ENCODE results near the gene NIT2.
"Not testable (repeated sequence)": the region's sequence is repeated elsewhere in the genome, so short reads cannot be mapped to it uniquely, and the experiment has no call there.

Gene NIT2

DNA sequence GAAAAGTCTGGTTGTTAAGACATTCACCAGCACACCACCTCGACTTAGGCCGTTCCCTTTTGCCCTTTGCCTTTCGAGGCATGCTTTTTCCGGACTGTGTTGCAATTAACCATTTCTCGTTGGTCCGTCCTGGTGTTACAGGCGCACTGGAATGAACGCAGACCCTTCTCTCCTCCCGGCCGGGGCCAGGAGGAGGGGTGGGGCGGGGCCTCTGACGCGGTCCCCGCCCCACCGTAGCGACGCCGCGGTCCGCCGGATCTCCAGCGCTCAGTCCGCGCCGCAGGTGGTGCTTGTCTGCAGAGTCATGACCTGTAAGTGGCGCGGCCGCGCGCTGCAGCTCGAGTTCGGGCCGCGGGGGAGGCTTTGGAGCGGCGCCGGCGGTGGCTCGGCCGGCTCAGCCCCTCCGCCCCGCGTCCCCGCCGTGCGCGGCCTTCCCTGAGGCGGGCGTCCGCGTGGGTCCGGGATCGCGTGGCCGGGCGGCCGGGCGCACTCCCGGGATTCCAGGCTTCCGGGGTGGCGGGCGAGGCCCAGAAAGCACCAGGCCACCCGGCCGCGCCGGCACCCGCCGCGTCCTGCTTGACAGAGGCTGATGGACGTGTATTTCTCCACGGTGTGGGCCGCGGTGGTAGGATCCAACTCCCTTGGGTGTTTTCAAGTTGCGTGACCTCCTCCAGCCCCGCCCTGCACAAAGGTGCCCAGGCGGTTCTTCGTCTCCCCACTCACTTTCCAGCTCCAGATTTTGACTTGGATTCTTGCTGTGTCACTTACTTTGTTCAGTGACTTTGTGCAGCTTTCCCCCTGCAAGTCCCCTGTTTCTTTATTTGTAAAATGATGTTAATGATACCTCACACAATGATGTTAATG is at the start of gene NIT2:
TSS of gene NIT2 (plus strand) at position 270 of the 864 bp plus-strand sequence. CDS start at position 305, 35 bp downstream.
- DNase-seq: no peak

DNA sequence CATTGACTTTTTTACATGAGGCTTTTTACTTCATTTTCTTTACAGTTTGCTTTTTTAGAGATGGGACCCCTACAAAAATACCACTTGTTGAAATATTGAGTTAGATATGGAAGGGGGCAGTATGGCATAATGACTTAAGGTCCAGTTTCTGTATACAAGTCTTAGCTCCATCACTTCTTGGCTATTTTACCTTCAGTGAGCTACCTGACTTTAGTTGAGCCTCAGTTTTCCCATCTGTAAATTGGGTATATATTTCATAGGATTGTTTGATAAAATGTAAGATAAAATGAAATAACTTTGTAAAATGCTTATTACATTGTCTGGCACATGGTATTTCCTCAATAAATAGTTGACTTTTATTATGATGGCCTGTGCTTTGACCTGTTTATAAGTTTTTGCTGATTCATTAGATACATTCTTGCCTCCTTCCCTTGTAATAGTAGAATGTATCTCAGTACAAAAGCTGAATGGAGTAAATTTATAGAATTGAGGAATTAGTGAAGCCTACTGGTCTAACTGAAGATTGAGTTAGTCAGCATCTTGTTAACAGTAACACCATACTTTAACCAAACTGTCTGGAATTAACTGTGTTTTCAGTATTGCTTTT is 46.2 kb upstream of the NIT2 start:
- no peak for DNase-seq

DNA sequence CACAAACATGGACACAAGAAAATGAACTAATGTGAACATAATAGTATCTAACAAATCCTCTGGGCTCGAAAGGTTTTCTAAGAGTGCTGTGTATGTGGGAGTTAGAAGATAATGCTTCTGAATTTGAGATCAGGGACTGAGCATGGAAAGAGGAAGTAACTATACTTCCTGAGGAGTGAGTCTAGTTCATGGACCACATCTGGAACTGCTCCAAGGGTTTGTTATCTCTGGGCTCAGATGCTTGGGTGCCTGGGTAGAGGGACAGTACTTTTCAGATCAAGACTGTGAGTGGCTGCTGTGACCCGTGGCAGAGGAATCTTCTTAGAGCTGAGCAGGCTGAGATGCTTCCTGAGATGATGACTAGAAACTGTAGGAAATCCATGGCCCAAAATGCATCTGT is 45.2 kb upstream of the NIT2 start:
- no peak for DNase-seq

- no peak for DNase-seq
Measured at GRCh38 chr3:100295089-100295488, 39.5 kb upstream of the NIT2 start.

DNA sequence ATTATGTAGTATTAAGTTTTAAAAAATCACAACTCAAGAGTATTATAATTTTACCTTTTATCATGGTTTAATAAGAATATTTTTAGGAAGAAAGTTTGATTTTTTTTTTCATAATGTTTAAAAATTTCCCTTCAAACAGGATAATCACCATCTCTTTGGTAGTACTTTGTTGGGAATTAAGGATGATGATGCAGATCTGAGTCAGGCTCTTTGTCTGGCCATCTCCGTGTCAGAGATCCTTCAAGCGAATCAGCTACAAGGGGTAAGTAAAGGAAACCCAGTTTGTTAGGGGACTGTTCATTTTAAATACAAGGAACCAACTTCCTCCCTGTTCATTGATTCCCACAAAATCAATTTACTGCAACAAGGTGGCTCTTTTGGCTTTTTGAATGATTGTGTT is 36.8 kb upstream of the NIT2 start:
- no peak for DNase-seq

DNA sequence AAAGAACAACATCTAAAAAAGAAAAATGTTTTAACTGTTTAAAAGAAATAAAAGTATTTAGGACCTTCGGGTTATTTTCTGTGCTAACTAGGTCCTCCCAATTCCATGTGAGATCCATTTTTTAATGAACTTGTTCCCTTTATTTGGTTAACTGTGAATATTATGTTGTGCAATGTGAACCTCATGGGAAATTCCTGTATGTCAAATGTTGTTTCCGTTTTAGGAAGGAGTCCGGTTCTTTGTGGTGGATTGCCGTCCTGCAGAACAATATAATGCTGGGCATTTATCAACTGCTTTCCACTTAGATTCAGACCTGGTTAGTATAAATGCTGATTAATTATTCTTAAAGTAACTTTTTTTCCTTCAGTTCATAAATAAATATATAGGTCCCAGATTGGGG is 35.5 kb upstream of the NIT2 start:
- DNase-seq: no peak

DNA sequence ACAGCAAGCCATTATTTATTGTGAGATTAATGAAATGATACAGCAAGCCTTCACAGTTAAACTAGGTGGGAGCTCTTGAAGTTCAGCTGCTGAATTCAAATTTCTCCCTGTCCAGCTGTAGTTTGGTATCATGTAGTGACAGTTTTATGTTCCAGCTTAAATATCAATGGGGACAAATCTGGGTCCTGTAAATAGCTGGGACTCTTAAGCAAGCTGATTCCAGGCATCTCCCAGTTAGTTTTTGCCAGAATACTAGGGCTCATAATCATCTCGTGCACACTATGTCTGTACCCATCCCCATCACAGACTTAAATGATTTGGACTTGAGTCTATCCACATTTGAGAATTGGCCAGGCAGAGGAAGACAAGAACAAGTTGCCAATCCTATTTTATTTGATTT is 27.9 kb upstream of the NIT2 start:
- no peak for DNase-seq

- no peak for DNase-seq
Measured at GRCh38 chr3:100310355-100310965, 24.1 kb upstream of the NIT2 start.

DNA sequence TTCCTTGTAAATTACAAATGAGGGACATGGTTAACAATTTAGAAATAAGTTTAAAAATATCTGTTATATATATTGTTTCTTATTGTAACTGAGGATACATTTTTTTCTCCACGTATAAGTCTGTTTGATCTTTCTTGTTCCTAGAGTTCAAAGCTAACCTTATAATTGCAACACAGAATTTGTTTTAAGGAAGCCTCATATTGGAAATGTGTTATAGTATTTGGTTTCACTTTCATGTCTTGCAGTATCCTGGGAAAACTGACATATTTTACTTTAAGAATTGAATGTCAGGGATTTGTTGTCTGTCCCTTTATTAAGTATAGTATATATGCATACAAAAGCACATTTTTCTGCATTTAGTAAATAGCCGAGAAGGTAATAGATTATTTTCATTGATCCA is 23.5 kb upstream of the NIT2 start:
- DNase-seq: no peak

- DNase-seq: peak; percentile 2
Measured at GRCh38 chr3:100316641-100317069, 17.9 kb upstream of the NIT2 start.

DNA sequence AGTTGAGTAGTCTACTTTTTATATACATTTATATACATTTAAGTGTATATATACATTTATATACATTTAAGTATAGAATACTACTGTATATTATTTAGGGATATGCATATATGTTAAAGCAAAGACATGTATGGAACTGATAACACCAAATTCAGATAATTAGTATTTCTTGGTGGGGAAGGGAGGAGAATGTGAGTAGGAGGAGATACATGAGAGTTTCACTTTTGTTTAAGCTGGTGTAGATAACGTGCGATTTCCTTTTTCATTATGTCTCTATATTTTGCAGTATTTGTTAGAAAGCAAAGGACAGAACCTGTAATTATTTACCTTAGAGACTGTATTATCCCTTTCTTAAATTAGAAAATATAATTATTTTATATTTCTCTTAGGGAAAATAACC is 16.6 kb upstream of the NIT2 start:
- DNase-seq: no peak

DNA sequence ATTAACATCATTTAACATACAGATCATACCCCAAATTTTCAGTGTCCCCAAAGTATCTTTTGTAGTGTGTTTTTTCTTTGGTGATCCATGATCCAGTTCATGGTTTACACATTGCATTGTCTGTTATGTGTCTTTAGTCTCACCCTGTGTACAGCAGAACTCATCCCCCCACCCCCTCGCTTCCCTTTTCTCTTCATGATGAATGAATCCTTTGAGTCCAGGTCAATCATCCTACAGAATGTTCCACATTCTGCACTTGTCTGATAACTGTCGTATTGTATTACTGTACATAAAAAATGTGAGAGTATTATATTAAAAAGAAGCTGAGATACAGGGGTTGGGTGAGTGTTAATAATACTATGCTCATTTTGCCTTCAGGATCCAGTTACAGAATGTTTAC is 14.6 kb upstream of the NIT2 start:
- DNase-seq: no peak

DNA sequence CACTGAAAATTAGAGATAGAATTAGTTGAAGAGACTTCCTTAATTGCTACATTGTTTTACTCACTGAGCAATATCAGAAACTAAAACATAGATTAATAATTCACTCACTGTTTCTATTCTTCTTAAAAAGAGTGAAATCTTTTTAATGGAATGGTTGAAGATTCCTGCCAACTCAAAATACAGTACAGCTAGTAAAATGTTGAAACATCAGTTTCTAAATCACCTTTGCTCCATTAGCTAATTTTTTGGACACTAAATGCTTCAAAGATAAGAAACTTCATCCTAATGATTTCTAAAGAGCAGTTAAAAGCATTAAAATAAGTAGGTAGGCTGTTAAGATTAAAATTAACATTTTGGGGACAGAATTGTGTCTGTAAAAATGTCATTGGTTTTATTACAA is 10.5 kb upstream of the NIT2 start:
- DNase-seq: no peak

- no peak for DNase-seq
Measured at GRCh38 chr3:100325827-100326226, 8.7 kb upstream of the NIT2 start.

DNA sequence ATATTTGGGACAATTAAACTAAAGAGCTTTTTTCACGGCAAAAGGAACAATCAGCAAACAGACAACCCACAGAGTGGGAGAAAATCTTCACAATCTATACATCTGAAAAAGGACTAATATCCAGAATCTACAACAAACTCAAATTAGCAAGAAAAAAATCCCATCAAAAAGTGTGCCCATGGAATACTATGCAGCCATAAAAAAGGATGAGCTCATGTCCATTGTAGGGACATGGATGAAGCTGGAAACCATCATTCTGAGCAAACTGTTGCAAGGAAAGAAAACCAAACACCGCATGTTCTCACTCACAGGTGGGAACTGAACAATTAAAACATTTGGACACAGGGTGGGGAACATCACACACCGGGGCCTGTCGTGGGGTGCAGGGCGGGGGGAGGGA is 7.2 kb upstream of the NIT2 start:
- DNase-seq: not testable (repeated sequence)

DNA sequence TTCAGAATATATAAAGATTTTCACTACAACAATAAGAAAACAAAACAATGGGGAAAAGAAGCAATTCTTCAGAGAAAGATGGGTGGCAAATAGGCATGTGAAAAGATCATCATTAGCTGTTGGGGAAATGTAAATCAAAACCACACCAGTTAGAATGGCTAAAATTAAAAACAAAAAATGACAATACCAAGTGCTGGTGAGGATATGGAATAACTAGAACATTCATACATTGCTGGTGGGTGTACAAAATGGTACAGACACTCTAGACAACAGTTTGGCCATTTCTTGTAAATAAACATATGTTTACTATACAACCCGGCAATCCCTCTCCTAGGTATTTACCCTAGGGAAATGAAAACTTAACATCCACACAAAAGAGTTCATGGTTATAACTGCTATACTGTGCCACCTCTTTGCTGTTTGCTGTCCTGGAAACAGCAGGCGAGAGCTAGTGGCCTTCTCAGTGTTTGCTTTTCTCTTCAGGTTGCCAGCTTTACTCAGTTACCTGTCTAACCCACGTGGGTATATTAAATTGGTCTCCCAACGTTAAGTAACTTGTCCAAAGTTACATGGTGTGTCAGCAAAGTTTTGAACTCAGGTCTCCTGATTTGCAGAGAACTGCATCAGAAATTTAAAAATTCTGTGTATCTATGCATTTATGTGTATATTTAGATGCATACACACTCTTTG is 4.6 kb upstream of the NIT2 start:
- no peak for DNase-seq

DNA sequence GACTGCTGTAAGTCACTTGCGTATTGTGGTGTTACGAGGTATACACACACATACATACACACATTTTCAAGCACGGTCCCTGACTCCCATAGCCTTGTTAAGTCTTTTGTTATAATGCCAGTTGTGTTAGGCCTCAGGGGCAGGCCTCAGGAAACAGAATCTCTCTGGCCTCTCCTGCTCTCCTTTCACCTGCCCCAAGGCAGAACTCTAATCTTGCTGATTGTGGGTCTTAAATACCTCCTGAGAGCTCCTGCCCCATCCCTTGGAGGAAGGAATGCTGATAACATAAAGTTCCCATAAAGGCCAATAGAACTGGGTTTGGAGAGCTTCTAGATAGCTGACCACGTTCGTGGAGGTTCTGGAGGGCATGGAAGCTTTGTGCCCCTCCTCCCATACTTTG is 3.9 kb upstream of the NIT2 start:
- no peak for DNase-seq

GRCh38 chr3:100331660-100332059 is 2.9 kb upstream of the NIT2 start:
- DNase-seq: no peak

GRCh38 chr3:100333051-100333450 is 1.5 kb upstream of the NIT2 start:
- DNase-seq: no peak

DNA sequence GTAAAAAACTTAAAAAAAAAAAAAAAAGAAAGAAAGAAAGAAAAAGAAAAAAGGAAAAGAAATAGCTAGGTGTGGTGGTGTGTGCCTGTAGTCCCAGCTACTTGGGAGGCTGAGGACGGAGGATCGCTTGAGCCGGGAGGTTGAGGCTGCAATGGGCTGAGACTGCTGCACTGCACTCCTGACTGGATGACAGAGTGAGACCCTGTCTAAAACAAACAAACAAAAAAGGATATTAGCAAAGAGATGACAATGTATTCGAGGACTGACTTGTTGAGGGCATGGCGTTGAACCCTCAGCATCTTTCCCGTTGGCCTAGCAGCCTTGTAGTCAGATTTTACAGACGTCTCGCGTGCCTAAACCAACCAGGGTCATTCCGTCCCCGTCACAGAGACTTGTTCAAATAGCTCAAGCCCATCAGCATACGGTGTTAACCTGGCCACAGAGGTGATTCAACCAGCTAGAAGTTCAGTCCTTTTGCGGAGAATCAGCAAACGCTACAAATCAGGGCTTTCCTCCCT is 528 bp upstream of the NIT2 start:
- DNase-seq: no peak

- DNase-seq: no peak
Measured at GRCh38 chr3:100335434-100335833, 877 bp downstream of the NIT2 start.

DNA sequence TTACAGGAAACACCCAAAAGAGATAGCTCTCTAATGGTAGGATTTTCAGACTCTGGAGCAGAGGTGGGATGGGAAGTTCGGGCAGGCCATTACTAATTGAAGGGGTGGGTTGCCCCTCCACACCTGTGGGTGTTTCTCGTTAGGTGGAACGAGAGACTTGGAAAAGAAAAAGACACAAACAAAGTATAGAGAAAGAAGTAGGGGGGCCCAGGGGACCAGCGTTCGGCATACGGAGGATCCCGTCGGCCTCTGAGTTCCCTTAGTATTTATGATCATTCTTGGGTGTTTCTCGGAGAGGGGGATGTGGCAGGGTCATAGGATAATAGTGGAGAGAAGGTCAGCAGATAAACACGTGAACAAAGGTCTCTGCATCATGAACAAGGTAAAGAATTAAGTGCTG is 1.7 kb downstream of the NIT2 start:
- DNase-seq: not testable (repeated sequence)

GRCh38 chr3:100338911-100339310 is 4.4 kb downstream of the NIT2 start:
- DNase-seq: no peak

Measured in NCI-H1048 (cell line).